DMS 273 treated with DMSO at 0.1 percent for 48 hours (cell line): ENCODE measurements around the gene NFKBIL1.

Experiments used
- DNase-seq: peaks from one replicate; lab custom pipeline; 2025; lab: John Stamatoyannopoulos, UW

The NFKBIL1 gene

DNA sequence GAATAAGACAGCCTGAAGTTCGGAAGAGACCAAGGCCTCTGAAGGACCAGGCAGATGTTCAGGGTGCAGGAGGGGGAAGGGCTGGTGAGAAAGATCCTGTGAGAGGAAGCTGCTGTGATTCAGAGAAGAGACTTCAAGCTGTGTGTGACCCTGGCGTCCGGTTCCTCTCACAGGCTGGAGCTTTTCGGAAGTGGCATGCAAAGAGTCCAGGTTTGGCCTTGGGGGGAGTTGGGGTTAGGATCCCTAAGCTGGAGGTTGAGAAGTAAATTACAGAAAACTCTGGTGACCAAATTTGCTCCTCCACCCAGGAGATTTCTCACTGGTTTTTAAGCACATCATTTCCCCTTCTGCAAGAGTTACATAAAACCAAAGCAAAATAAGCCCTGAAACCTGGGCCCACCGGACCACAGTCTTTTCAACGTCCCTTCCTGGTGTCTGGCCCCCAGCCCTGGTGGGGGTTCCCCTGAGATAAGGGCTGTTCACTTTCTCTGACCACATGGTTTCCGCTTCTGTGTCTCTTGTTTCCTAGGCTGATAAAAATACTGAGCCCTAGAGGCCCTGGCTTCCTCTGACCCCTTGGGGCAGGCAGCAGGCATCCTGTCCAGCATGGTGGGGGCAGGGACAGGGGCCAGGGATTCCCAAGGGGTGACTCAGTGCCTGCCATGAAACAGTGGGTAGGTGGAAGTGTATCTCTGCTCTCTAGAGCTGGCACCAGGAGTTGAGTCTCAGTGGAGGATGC is 12.7 kb downstream of the NFKBIL1 start:
- DNase-seq = no peak

DNA sequence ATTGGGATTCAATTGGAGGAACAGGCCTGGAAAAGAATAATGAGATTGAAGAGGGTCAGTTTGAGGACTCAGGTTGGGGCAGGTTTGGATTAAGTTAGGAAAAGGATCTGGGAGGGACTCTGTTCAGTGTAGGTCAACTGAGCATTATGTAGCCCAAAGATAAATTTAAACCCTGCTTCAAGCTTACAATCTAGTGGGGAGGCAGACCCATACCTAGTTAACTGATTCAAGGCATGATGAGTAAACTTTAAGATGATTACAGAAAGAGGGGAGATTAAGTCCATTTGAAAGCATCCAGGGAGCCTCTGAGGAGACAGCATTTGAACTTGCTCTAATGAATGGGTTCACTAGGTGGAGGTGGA is 13.3 kb downstream of the NFKBIL1 start:
- no peak for DNase-seq

DNA sequence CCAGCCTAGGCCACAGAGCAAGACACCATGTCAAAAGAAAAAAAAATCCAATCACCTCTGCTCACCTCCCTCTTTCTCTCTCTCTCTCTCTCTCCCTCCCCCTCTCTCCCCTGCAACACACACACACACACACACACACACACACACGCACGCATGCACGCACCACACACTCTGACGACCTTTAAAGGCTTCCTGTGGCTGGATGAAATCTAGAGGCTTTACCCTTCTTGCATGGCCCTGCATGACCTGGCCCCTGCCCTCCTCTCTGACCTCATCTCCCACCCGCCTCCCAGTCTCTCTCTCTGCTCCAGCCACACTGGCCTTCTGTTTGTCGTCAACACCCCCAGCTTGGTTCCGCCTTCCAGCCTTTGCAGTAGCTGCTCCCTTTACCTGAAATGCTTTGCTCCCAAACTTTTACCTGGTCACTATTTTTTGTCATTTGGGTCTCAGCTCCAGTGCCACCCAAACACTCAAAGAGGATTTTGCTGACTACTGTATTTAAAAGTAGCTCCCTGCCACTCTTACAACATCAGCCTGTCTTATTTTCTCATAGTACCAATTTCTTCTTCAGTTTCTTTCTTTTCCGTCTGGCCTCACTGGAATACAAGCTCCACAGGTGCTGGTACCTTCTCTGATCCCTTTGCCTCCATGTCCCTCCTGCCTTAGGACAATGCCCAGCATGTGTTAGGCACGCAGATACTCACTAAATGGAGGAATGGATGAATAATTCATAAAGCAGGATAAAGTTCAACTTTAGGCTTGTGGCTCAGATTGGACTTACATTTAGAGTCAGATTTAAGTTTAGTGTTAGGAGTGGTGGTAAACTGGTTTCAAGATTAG is 20.3 kb downstream of the NFKBIL1 start:
- DNase-seq = no peak

DNA sequence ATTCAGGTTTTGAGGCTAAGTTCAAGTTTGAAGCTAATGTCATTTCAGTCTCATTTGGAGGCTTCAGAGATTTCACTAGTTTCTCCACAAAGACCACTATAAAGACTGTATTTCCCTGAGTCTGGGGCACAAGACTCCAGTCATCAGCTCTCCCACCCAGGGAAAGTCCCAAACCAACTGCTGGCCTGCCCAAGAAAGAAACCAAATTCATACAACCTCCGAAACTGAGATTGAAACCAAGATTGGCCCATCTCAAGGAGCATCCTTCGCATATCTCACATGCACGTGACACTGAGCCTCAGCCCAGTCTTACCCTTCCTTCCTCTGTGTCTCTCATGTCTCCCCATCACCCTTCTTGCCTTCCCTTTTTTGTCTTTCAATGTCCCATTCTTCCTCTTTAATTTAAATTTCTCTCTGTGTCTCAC is 21.1 kb downstream of the NFKBIL1 start:
- no peak for DNase-seq

DNA sequence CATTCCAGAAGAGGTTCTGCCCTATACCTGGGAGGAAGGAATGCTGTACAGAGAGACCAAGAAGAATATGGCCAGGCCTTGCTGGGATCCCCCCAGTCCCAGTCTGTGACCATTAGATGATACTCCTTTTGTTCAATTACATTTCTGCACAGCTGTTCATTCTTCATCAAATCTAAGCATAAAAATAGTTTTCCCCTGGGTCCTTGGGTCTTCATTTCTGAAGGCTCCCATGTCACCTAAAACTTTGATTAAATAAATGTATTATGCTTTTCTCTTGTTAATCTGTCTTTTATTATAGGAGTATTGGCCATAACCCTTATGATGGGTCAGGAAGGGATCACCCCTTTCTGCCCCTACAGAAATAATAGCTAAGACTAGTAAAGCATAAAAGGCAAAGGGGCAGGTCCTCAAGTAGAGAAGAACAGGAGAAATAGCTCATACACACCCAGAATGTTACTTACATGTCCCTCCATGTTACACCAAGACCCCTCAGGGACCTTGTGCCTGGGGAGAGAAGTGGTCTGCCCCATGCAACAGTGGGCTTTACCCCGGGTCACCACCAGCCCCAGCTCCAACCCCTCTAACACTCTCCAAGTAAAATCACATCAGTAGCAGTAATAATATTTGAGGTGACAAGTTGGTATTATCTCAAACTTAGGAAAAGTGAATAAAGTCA is 22.6 kb downstream of the NFKBIL1 start:
- no peak for DNase-seq

DNA sequence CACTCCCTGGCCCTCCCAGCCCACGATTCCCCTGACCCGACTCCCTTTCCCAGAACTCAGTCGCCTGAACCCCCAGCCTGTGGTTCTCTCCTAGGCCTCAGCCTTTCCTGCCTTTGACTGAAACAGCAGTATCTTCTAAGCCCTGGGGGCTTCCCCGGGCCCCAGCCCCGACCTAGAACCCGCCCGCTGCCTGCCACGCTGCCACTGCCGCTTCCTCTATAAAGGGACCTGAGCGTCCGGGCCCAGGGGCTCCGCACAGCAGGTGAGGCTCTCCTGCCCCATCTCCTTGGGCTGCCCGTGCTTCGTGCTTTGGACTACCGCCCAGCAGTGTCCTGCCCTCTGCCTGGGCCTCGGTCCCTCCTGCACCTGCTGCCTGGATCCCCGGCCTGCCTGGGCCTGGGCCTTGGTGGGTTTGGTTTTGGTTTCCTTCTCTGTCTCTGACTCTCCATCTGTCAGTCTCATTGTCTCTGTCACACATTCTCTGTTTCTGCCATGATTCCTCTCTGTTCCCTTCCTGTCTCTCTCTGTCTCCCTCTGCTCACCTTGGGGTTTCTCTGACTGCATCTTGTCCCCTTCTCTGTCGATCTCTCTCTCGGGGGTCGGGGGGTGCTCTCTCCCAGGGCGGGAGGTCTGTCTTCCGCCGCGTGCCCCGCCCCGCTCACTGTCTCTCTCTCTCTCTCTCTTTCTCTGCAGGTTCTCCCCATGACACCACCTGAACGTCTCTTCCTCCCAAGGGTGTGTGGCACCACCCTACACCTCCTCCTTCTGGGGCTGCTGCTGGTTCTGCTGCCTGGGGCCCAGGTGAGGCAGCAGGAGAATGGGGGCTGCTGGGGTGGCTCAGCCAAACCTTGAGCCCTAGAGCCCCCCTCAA is 24.9 kb downstream of the NFKBIL1 start, which contains the start of gene LTA:
Gene LTA, plus strand, starts transcription at position 249 of the 871 bp plus-strand sequence. Its CDS starts 454 bp downstream, at position 703.
- DNase-seq = no peak

DNA sequence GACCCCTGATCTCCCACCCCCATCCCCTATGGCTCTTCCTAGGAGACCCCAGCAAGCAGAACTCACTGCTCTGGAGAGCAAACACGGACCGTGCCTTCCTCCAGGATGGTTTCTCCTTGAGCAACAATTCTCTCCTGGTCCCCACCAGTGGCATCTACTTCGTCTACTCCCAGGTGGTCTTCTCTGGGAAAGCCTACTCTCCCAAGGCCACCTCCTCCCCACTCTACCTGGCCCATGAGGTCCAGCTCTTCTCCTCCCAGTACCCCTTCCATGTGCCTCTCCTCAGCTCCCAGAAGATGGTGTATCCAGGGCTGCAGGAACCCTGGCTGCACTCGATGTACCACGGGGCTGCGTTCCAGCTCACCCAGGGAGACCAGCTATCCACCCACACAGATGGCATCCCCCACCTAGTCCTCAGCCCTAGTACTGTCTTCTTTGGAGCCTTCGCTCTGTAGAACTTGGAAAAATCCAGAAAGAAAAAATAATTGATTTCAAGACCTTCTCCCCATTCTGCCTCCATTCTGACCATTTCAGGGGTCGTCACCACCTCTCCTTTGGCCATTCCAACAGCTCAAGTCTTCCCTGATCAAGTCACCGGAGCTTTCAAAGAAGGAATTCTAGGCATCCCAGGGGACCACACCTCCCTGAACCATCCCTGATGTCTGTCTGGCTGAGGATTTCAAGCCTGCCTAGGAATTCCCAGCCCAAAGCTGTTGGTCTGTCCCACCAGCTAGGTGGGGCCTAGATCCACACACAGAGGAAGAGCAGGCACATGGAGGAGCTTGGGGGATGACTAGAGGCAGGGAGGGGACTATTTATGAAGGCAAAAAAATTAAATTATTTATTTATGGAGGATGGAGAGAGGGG is 26.1 kb downstream of the NFKBIL1 start:
- DNase-seq = no peak

DNA sequence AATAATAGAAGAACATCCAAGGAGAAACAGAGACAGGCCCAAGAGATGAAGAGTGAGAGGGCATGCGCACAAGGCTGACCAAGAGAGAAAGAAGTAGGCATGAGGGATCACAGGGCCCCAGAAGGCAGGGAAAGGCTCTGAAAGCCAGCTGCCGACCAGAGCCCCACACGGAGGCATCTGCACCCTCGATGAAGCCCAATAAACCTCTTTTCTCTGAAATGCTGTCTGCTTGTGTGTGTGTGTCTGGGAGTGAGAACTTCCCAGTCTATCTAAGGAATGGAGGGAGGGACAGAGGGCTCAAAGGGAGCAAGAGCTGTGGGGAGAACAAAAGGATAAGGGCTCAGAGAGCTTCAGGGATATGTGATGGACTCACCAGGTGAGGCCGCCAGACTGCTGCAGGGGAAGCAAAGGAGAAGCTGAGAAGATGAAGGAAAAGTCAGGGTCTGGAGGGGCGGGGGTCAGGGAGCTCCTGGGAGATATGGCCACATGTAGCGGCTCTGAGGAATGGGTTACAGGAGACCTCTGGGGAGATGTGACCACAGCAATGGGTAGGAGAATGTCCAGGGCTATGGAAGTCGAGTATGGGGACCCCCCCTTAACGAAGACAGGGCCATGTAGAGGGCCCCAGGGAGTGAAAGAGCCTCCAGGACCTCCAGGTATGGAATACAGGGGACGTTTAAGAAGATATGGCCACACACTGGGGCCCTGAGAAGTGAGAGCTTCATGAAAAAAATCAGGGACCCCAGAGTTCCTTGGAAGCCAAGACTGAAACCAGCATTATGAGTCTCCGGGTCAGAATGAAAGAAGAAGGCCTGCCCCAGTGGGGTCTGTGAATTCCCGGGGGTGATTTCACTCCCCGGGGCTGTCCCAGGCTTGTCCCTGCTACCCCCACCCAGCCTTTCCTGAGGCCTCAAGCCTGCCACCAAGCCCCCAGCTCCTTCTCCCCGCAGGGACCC is 27.0 kb downstream of the NFKBIL1 start:
- no peak for DNase-seq

DNA sequence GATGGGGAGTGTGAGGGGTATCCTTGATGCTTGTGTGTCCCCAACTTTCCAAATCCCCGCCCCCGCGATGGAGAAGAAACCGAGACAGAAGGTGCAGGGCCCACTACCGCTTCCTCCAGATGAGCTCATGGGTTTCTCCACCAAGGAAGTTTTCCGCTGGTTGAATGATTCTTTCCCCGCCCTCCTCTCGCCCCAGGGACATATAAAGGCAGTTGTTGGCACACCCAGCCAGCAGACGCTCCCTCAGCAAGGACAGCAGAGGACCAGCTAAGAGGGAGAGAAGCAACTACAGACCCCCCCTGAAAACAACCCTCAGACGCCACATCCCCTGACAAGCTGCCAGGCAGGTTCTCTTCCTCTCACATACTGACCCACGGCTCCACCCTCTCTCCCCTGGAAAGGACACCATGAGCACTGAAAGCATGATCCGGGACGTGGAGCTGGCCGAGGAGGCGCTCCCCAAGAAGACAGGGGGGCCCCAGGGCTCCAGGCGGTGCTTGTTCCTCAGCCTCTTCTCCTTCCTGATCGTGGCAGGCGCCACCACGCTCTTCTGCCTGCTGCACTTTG is 28.0 kb downstream of the NFKBIL1 start, which contains the start of gene TNF:
Gene TNF, plus strand, starts transcription at position 231 of the 567 bp plus-strand sequence. Its CDS starts 177 bp downstream, at position 408.
- DNase-seq = no peak

DNA sequence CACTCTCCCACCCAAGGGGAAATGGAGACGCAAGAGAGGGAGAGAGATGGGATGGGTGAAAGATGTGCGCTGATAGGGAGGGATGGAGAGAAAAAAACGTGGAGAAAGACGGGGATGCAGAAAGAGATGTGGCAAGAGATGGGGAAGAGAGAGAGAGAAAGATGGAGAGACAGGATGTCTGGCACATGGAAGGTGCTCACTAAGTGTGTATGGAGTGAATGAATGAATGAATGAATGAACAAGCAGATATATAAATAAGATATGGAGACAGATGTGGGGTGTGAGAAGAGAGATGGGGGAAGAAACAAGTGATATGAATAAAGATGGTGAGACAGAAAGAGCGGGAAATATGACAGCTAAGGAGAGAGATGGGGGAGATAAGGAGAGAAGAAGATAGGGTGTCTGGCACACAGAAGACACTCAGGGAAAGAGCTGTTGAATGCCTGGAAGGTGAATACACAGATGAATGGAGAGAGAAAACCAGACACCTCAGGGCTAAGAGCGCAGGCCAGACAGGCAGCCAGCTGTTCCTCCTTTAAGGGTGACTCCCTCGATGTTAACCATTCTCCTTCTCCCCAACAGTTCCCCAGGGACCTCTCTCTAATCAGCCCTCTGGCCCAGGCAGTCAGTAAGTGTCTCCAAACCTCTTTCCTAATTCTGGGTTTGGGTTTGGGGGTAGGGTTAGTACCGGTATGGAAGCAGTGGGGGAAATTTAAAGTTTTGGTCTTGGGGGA is 28.7 kb downstream of the NFKBIL1 start:
- DNase-seq = no peak

DNA sequence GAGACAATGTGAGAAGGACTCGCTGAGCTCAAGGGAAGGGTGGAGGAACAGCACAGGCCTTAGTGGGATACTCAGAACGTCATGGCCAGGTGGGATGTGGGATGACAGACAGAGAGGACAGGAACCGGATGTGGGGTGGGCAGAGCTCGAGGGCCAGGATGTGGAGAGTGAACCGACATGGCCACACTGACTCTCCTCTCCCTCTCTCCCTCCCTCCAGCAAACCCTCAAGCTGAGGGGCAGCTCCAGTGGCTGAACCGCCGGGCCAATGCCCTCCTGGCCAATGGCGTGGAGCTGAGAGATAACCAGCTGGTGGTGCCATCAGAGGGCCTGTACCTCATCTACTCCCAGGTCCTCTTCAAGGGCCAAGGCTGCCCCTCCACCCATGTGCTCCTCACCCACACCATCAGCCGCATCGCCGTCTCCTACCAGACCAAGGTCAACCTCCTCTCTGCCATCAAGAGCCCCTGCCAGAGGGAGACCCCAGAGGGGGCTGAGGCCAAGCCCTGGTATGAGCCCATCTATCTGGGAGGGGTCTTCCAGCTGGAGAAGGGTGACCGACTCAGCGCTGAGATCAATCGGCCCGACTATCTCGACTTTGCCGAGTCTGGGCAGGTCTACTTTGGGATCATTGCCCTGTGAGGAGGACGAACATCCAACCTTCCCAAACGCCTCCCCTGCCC is 29.6 kb downstream of the NFKBIL1 start:
- DNase-seq = no peak

DNA sequence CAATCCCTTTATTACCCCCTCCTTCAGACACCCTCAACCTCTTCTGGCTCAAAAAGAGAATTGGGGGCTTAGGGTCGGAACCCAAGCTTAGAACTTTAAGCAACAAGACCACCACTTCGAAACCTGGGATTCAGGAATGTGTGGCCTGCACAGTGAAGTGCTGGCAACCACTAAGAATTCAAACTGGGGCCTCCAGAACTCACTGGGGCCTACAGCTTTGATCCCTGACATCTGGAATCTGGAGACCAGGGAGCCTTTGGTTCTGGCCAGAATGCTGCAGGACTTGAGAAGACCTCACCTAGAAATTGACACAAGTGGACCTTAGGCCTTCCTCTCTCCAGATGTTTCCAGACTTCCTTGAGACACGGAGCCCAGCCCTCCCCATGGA is 30.2 kb downstream of the NFKBIL1 start:
- no peak for DNase-seq

DNA sequence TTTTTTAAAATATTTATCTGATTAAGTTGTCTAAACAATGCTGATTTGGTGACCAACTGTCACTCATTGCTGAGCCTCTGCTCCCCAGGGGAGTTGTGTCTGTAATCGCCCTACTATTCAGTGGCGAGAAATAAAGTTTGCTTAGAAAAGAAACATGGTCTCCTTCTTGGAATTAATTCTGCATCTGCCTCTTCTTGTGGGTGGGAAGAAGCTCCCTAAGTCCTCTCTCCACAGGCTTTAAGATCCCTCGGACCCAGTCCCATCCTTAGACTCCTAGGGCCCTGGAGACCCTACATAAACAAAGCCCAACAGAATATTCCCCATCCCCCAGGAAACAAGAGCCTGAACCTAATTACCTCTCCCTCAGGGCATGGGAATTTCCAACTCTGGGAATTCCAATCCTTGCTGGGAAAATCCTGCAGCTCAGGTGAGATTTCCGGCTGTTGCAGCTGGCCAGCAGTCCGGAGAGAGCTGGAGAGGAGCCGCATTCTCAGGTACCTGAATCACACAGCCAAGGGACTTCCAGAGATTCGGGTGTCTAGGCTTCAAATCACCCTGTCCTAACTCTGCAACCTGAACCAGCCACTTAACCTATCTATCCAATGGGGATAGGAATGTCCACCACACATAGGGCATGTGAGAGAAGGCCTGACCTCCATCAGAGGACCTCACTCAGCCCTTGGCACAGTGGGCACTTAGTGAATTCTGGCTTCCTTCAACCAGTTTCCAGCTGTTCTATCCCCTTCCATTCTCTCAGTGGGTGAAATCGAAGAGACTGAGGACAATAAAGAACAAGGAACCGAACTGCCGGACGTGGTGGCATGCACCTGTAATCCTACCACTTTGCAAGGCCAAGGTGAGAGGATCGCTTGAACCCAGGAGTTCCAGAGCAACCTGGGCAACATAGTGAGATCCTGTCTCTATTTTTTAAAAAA is 31.0 kb downstream of the NFKBIL1 start:
- DNase-seq = no peak

DNA sequence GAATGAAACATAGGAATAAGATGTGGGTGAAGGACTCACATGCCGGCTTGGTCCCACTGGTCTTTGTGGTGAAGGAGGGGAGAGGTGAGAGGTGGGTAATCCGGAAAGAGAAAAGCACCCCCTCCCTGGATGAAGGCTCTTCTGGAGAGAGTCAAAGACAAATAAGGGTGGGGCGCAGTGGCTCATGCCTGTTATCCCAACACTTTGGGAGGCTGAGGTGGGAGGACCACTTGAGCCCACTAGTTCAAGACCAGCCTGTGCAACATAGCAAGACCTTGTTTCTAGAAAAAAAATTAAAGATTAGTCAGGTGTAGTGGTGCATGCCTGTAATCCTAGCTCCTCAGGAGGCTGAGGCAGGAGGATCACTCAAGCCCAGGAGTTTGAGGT is 31.7 kb downstream of the NFKBIL1 start:
- no peak for DNase-seq

DNA sequence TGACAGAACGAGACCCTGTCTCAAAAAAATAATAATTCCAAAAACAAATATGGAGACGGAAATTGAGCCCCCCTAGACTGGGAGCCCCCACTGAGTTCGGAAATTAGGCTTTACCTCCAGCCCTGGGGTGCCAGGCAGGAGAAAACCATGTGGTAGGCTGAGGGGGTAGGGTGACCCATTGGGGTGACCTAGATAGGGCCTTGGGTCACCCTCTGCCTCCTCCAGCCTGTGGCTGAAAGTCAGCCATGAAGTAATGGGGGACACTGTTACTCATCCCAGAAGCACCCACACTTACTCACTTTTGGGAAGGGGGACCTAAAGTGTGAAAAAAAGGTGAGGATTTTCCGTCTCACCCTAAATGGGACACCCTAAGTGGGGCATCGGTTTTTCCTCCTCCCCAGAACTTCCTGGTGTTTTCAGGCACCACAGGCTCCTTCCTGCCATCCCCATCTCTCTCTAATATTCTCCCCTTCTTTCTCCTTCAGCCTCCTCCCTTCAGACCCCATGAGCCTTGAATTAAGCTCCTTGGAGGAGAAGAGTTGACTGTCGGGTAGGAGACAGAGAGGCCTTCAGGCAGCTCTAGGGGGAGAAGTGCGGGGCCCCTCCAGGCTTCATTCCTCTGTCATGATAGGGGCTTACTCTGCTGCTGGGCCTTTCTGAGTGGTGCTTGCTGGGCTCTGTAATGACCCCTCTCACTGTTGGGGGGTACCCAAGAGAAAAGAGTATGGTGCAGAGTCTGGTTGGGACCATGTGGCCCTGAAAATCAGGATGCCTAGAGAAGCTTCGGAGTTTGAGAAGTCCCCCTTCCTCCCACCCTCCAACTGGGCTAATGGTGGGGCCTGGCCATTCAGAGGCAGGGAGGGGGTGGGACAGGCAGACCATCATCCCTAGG is 32.4 kb downstream of the NFKBIL1 start:
- no peak for DNase-seq

DNA sequence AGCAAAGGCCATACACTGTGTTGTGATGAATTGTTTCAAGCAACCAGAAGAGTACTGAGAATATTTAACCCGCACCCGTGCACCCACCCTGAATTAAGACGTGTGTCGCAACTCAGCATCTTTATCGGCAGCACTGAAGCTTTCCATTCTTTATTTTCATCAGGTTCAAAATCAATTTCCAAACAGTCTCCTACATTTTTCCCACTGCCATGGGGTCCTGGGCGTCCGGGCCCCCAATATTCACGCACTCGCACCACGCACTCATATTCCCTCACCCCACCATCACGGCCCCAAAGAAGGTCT is 33.0 kb downstream of the NFKBIL1 start:
- DNase-seq = no peak
